Measurements from ENCODE around the gene ABCD4. TPM values are rescaled to one million over a fixed set of nuclear protein-coding genes. Genes with fewer than 3 reads are reported as not detected.

The ABCD4 gene
- total RNA-seq (81.6 and 84.2 TPM in 2 replicates), polyA plus RNA-seq (50.6 and 58.2 TPM in 2 replicates), polyA minus RNA-seq (64.0 and 70.6 TPM in 2 replicates), Bru-seq, nascent RNA (percentile 76 among the genes with signal in this experiment), BruChase-seq, experiment 1, labeled RNA remaining after a 6-hour chase (percentile 84 among the genes with signal in this experiment), BruChase-seq, experiment 2, labeled RNA remaining after a 2-hour chase (percentile 94 among the genes with signal in this experiment)
- 23.9 and 30.7 TPM in 2 replicates for polyA plus RNA-seq (2011; cell fraction: cytosol; rRNA removed)
- polyA plus RNA-seq (2011; cell fraction: nucleus; rRNA removed), result 269 and 325 TPM in 2 replicates
- 34.1 and 38.5 TPM in 2 replicates for polyA plus RNA-seq (2012)
- 9.8 TPM for polyA minus RNA-seq (2011; cell fraction: cytosol; rRNA and poly(A)+ RNA removed)
- polyA minus RNA-seq (2011; cell fraction: nucleus; rRNA and poly(A)+ RNA removed), result 88.4 and 109 TPM in 2 replicates
- long read RNA-seq, transcript ABCD4-211 (17 exons, 2,336 nt), result minor isoform, 5 of 150 reads
- long read RNA-seq, transcript ABCD4-218 (18 exons, 1,842 nt), result minor isoform, 12 of 150 reads
- long read RNA-seq, transcript ABCD4-201 (19 exons, 3,003 nt), result major isoform, 28 of 150 reads
- long read RNA-seq, partial matches to known transcripts, result 33 of 150 reads
- long read RNA-seq, other reads (novel, unspliced or antisense), result 72 of 150 reads

DNA sequence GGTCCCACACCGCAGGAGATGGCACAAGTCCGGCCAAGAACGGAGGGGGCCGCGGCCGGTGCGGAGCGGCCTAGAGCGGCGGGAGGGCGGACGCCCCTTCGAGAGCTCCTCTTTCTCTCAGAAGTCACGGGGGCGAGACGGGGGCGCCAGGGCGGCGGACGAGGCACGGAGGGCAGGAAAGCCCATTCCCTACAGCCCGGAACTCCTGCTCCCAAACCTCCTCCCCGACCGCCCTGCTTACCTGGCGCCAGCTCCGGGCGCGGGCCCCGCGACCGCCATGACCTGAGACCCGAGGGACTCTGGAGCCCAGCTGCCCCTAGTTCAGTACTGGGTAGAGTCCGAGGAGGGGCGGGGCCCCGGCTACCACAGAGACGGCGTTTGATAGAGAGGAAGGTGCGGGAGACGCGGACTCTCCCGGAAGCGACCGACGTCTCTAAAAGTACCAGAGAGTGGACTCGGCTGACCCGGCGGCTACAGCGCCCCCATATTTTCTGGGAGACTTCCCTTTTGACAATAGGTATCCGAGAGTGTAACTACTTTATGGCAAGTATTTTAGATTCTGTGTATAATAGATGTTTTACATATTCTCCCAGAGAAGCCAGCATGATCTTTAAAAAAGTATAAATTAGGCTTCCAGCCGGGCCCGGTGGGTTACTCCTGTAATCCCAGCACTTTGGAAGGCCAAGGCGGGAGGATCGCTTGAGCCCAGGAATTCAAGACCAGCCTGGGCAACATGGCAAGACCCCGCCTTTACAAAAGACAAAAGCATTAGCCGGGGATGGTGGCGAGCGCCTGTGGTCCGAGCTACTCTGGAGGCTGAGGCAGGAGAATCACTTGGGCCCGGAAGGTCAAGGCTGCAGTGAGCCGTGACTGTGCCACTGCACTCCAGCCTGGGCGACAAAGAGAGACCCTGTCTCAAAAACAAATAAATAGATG, at the start of gene ABCD4:
Gene ABCD4, minus strand, starts transcription at position 301 of the 936 bp plus-strand sequence. Its CDS starts 22 bp downstream, at position 279.
- Histone ChIP-seq H3K4me3 (replicated peaks in 1 of 3; ENCODE audit: insufficient read depth in 1 of 3, low read depth in 1 of 3, low read length in 3 of 3) (peak within 1 kb of the TSS; percentile 77 to 98 (median 83)), H2AFZ (ENCODE audit: low read depth, low read length) (peak within 1 kb of the TSS; percentile 87), H3K9me1 (replicated peaks; ENCODE audit: control insufficient read depth, extremely low read depth, insufficient read depth, low read length) (no peaks in the 10 kb centered on the region), H3K27ac (ENCODE audit: insufficient read depth, low read depth, low read length) (peak within 1 kb of the TSS; percentile 44), H3K9ac (replicated peaks; ENCODE audit: extremely low read depth, insufficient read depth, low read length) (peak within 1 kb of the TSS; percentile 59), H3K36me3 (ENCODE audit: control insufficient read depth in 2 of 2, extremely low read depth in 1 of 2, insufficient read depth in 2 of 2, low read length in 2 of 2) (peaks cover 0 to 4% of the 10 kb centered on the region in 2 experiments), H4K20me1 (replicated peaks; ENCODE audit: control insufficient read depth, extremely low read depth, insufficient read depth, low read length) (no peaks in the 10 kb centered on the region), H3K9me3 (replicated peaks; ENCODE audit: control insufficient read depth, insufficient read depth, low read length) (no peaks in the 10 kb centered on the region), H3K27me3 (ENCODE audit: control insufficient read depth in 2 of 2, insufficient read depth in 2 of 2, low read length in 2 of 2) (no peaks in the 10 kb centered on the region), H3K4me1 (ENCODE audit: control insufficient read depth, extremely low read depth, insufficient read depth, low read length) (peaks cover 28% of the 10 kb centered on the region), H3K79me2 (ENCODE audit: control insufficient read depth, insufficient read depth, low read length) (peaks cover 32% of the 10 kb centered on the region), H3K4me2 (ENCODE audit: insufficient read depth, low read length) (peak within 1 kb of the TSS; percentile 96)
- CTCF ChIA-PET, result interaction anchor here (0.6 to 1.3 kb wide), 7 partner anchors 8 to 175 kb away, joined by 3 to 4 read pairs (median 4); no protein-coding TSS in a partner anchor
- TSS peak; percentile 76 for BruUV-seq (replicated peaks)
- DNase-seq (ENCODE audit: low read depth, low spot score) (peak; percentile 92), FAIRE-seq (peak; percentile 96)
- POLR2A ChIA-PET, result no interaction called here
- intact Hi-C loops (cut with micrococcal nuclease), result no loop called here
- TF ChIP-seq MYC (IDR thresholded peaks at IDR 0.05; ENCODE audit: low read depth, low read length), result no peak
- TF ChIP-seq JUN (IDR thresholded peaks at IDR 0.05; ENCODE audit: borderline replicate concordance, insufficient read depth, insufficient read length, low read depth), result no peak
- TF ChIP-seq, protein P1, sequence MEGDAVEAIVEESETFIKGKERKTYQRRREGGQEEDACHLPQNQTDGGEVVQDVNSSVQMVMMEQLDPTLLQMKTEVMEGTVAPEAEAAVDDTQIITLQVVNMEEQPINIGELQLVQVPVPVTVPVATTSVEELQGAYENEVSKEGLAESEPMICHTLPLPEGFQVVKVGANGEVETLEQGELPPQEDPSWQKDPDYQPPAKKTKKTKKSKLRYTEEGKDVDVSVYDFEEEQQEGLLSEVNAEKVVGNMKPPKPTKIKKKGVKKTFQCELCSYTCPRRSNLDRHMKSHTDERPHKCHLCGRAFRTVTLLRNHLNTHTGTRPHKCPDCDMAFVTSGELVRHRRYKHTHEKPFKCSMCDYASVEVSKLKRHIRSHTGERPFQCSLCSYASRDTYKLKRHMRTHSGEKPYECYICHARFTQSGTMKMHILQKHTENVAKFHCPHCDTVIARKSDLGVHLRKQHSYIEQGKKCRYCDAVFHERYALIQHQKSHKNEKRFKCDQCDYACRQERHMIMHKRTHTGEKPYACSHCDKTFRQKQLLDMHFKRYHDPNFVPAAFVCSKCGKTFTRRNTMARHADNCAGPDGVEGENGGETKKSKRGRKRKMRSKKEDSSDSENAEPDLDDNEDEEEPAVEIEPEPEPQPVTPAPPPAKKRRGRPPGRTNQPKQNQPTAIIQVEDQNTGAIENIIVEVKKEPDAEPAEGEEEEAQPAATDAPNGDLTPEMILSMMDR (IDR thresholded peaks at IDR 0.05; ENCODE audit: extremely low read depth in 1 of 2, insufficient read depth in 1 of 2, low read depth in 1 of 2, low read length in 2 of 2), result peak; percentile 3 to 42
- TF ChIP-seq POLR2A (IDR thresholded peaks at IDR 0.05; ENCODE audit: low read depth, low read length), result peak; percentile 91
- no peak for TF ChIP-seq FOS (IDR thresholded peaks at IDR 0.05; ENCODE audit: borderline replicate concordance, insufficient read depth, low read length)
- TF ChIP-seq POLR2AphosphoS5 (IDR thresholded peaks at IDR 0.05; ENCODE audit: insufficient read depth, low read depth, low read length), result peak; percentile 92
- TF ChIP-seq MAX (IDR thresholded peaks at IDR 0.05; ENCODE audit: insufficient read depth, insufficient read length), result no peak
- no peak for TF ChIP-seq EZH2 (IDR thresholded peaks at IDR 0.05; ENCODE audit: borderline replicate concordance, low read depth, low read length, severe bottlenecking)
- TF ChIP-seq GATA2 (IDR thresholded peaks at IDR 0.05; ENCODE audit: insufficient read depth, insufficient read length, low read depth, low read length), result no peak
- dilution Hi-C loops (cut with MboI; ENCODE audit: extremely low pct_ligation_motif_present, low sequenced_read_pairs), result no loop called here
